Activated T-helper 1 cell treated with Interleukin-2 at 50 U/mL for 16 hours (primary cell): ENCODE results near the gene LRRC14B.

ENCODE experiments used
- DNase-seq: peaks from one replicate; pipeline ENCODE4 v3.0.0-alpha.2; 2020; ENCODE audit warnings: low read depth

Gene LRRC14B

GRCh38 chr5:191036-191948 is at the start of gene LRRC14B:
Gene LRRC14B, plus strand, starts transcription at chr5:191495. Its CDS starts 44 bp downstream, at chr5:191539.
- no peak for DNase-seq

- no peak for DNase-seq
These were observed 49.5 kb upstream of the LRRC14B start for GRCh38 chr5:141761-142160.

GRCh38 chr5:142246-142810 is 49.0 kb upstream of the LRRC14B start:
- DNase-seq: no peak

- no peak for DNase-seq
These were observed 48.3 kb upstream of the LRRC14B start for GRCh38 chr5:143041-143440.

- DNase-seq: no peak
These were observed 46.4 kb upstream of the LRRC14B start for GRCh38 chr5:144941-145340.

GRCh38 chr5:145585-146323 is 45.5 kb upstream of the LRRC14B start:
- DNase-seq: no peak

GRCh38 chr5:147751-148150 is 43.5 kb upstream of the LRRC14B start:
- DNase-seq: no peak

- DNase-seq: no peak
These were observed 41.4 kb upstream of the LRRC14B start for GRCh38 chr5:149745-150485.

- DNase-seq: no peak
These were observed 40.5 kb upstream of the LRRC14B start for GRCh38 chr5:150746-151145.

GRCh38 chr5:152077-152476 is 39.2 kb upstream of the LRRC14B start:
- DNase-seq: no peak

GRCh38 chr5:153256-153655 is 38.0 kb upstream of the LRRC14B start:
- no peak for DNase-seq

- no peak for DNase-seq
These were observed 37.1 kb upstream of the LRRC14B start for GRCh38 chr5:154236-154635.

- no peak for DNase-seq
These were observed 36.5 kb upstream of the LRRC14B start for GRCh38 chr5:154826-155225.

- DNase-seq: no peak
These were observed 35.5 kb upstream of the LRRC14B start for GRCh38 chr5:155651-156410.

- DNase-seq: no peak
These were observed 34.8 kb upstream of the LRRC14B start for GRCh38 chr5:156411-157072.

GRCh38 chr5:157126-157715 is 34.1 kb upstream of the LRRC14B start:
- DNase-seq: no peak

GRCh38 chr5:157801-158200 is 33.5 kb upstream of the LRRC14B start:
- DNase-seq: no peak

GRCh38 chr5:158807-159447 is 32.4 kb upstream of the LRRC14B start:
- no peak for DNase-seq

- no peak for DNase-seq
These were observed 31.7 kb upstream of the LRRC14B start for GRCh38 chr5:159448-160172.
